ENCODE measurements around the gene KCNN4. TPM values are rescaled to one million over a fixed set of nuclear protein-coding genes. Genes with fewer than 3 reads are reported as not detected.
"Not testable (repeated sequence)": the region's sequence is repeated elsewhere in the genome, so short reads cannot be mapped to it uniquely, and the experiment has no call there.

KCNN4 gene
- 1 to 10 TPM in 1 of 4 donors, under 1 TPM in 2, not detected in 1; 0.26 to 1.4 (median 0.32) TPM for total RNA-seq
- 0.34 TPM for polyA plus RNA-seq
- long read RNA-seq, donor 1, partial matches to known transcripts = 0 of 1 reads
- long read RNA-seq, donor 1, other reads (novel, unspliced or antisense) = 1 of 1 reads
- long read RNA-seq, donor 2 = 0 reads
- long read RNA-seq, donor 3, partial matches to known transcripts = 0 of 1 reads
- long read RNA-seq, donor 3, other reads (novel, unspliced or antisense) = 0 of 1 reads
- long read RNA-seq, donor 4 = 0 reads

GRCh38 chr19:43780706-43781525, at the start of gene KCNN4:
Gene KCNN4, minus strand, starts transcription at chr19:43780973. Its CDS starts 112 bp downstream, at chr19:43780861.
- 30% methylated on average over 19 of the region's 19 CpGs for WGBS
- Histone ChIP-seq H3K4me1 (ENCODE audit: control insufficient read depth, insufficient read depth, low read length) (no peaks in the 10 kb centered on the region), H3K9me3 (ENCODE audit: control insufficient read depth, low read length) (no peaks in the 10 kb centered on the region), H3K4me3 (ENCODE audit: low read length) (no peak within 1 kb of the TSS), H3K27me3 (ENCODE audit: control insufficient read depth, insufficient read depth) (no peaks in the 10 kb centered on the region), H3K27ac (ENCODE audit: low read length) (no peak within 1 kb of the TSS)
- ATAC-seq (no peak), DNase-seq (peak in 2 of 3 donors; percentile 57 to 58)
- intact Hi-C loops (cut with DNase I) = loop anchor here in 1 of 4 donors (5.0 kb wide), 1 partner anchor 34 kb away; no protein-coding TSS in a partner anchor

- intact Hi-C loops (cut with DNase I) = no loop called here
- no peaks in the 10 kb centered on the region for H3K27me3 ChIP-seq (ENCODE audit: control insufficient read depth, insufficient read depth)
- H3K4me1 ChIP-seq (ENCODE audit: control insufficient read depth, insufficient read depth, low read length) = peaks cover 1% of the 10 kb centered on the region
- ATAC-seq = peak; percentile 99
- H3K9me3 ChIP-seq (ENCODE audit: control insufficient read depth, low read length) = no peaks in the 10 kb centered on the region
- H3K4me3 ChIP-seq (ENCODE audit: low read length) = peak within 1 kb of the TSS; percentile 52
- peak within 1 kb of the TSS; percentile 66 for H3K27ac ChIP-seq (ENCODE audit: low read length)
- peak; percentile 90 to 96 (median 95) for DNase-seq
- 4% methylated on average over 46 of the region's 46 CpGs for WGBS
Observed at GRCh38 chr19:43826787-43827754, 46.3 kb upstream of the KCNN4 start, which contains the start of gene ZNF283. Gene ZNF283, plus strand, starts transcription at chr19:43827321. Its CDS starts 6,184 bp downstream, at chr19:43833505.

DNA sequence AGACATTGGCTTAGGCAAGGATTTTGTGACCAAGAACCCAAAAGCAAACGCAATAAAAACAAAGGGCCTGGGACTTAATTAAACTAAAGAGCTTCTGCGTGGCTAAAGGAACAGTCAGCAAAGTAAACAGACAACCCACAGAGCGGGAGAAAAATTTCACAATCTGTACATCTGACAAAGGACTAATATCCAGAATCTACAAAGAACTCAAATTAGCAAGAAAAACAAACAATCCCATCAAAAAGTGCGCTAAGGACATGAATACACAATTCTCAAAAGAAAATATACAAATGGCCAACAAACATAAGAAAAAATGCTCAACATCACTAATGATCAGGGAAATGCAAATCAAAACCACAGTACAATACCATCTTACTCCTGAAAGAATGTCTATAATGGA, 43.8 kb upstream of the KCNN4 start:
- H3K4me3 ChIP-seq (ENCODE audit: low read length); intact Hi-C loops (cut with DNase I); H3K9me3 ChIP-seq (ENCODE audit: control insufficient read depth, low read length); DNase-seq; H3K27ac ChIP-seq (ENCODE audit: low read length); ATAC-seq; H3K4me1 ChIP-seq (ENCODE audit: control insufficient read depth, insufficient read depth, low read length); H3K27me3 ChIP-seq (ENCODE audit: control insufficient read depth, insufficient read depth): not testable (repeated sequence)
- 67% methylated on average over 4 of the region's 4 CpGs for WGBS

DNA sequence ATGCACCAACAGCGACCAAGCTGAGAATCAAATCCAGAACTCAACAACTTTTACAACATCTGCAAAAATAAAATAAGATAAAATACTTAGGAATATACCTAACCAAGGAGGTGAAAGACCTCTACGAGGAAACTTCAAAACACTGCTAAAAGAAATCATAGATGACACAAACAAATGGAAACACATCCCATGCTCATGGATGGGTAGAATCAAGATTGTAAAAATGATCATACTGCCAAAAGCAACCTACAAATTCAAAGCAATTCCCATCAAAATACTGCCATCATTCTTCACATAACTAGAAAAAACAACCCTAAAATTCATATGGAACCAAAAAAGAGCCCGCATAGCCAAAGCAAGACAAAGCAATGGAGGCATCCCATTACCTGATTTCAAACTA, 43.1 kb upstream of the KCNN4 start:
- H3K27ac ChIP-seq (ENCODE audit: low read length); DNase-seq; H3K4me3 ChIP-seq (ENCODE audit: low read length); H3K27me3 ChIP-seq (ENCODE audit: control insufficient read depth, insufficient read depth); ATAC-seq; H3K4me1 ChIP-seq (ENCODE audit: control insufficient read depth, insufficient read depth, low read length); intact Hi-C loops (cut with DNase I); H3K9me3 ChIP-seq (ENCODE audit: control insufficient read depth, low read length): not testable (repeated sequence)
- WGBS = 84% methylated on average over 3 of the region's 3 CpGs

DNA sequence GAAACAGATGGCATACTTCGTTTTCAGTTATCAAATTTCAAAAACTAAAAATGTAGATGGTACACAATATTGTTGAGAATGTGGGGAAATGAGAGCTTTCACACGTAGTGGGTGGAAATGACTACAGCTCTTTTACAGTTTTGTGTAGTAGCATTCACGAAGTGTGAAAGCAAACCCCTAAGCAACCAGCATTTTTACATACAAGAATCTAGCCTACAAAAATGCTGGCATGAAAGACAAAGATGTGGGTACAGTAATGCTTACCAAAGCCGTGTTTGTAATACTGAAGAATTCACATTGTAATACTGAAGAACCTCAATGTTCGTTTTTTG, 40.1 kb upstream of the KCNN4 start:
- Histone ChIP-seq H3K9me3 (ENCODE audit: control insufficient read depth, low read length) (no peaks in the 10 kb centered on the region), H3K27ac (ENCODE audit: low read length) (no peak overlapping the region), H3K27me3 (ENCODE audit: control insufficient read depth, insufficient read depth) (no peaks in the 10 kb centered on the region), H3K4me3 (ENCODE audit: low read length) (peak overlapping the region; percentile 30), H3K4me1 (ENCODE audit: control insufficient read depth, insufficient read depth, low read length) (peaks cover 2% of the 10 kb centered on the region)
- intact Hi-C loops (cut with DNase I) = no loop called here
- 33% methylated on average over 5 of the region's 5 CpGs for WGBS
- ATAC-seq = no peak
- DNase-seq = no peak

- peak overlapping the region; percentile 30 for H3K4me3 ChIP-seq (ENCODE audit: low read length)
- no peak overlapping the region for H3K27ac ChIP-seq (ENCODE audit: low read length)
- H3K27me3 ChIP-seq (ENCODE audit: control insufficient read depth, insufficient read depth) = no peaks in the 10 kb centered on the region
- DNase-seq (peak; percentile 65 to 81 (median 80)), ATAC-seq (peak; percentile 88 to 89)
- 11% methylated on average over 48 of the region's 48 CpGs for WGBS
- intact Hi-C loops (cut with DNase I) = no loop called here
- H3K9me3 ChIP-seq (ENCODE audit: control insufficient read depth, low read length) = no peaks in the 10 kb centered on the region
- H3K4me1 ChIP-seq (ENCODE audit: control insufficient read depth, insufficient read depth, low read length) = peaks cover 2% of the 10 kb centered on the region
Observed at GRCh38 chr19:43820098-43820883, 39.5 kb upstream of the KCNN4 start.

DNA sequence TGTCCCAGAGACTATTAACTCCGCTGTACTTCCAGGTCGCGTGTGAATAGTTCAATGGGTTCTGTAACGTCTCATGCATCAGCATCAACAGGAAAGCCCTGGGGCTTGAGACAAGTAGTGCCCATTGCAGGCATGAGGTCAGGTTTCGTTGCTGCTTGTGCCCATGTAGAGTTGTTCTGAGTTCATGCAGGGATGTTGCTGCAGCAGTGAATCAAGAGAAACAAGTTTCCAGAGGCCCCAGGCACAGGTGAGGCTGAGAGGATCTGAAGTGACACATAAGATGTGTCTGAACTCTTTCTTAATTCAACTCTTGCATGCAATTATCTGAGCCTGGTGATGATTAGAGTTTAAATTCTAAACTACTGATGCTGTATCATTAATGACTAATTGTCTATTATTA, 37.7 kb upstream of the KCNN4 start:
- 78% methylated on average over 5 of the region's 5 CpGs for WGBS
- intact Hi-C loops (cut with DNase I) = no loop called here

DNA sequence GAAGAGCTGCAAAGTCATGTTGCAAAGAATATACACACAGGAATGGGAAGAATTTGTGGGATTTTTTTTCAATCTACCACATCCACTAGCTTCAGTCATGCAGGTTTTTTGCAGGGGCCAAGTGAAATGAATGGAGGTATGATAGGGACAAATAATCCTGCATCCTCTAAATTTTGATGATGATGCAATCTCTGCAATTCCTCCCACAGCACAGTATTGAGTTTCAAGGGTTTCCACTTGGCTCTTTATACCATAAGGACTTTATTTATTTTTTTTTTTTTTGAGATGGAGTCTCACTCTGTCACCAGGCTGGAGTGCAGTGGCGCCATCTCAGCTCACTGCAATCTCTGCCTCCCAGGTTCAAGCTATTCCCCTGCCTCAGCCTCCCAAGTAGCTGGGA, 36.7 kb upstream of the KCNN4 start:
- H3K4me3 ChIP-seq (ENCODE audit: low read length); ATAC-seq; DNase-seq; H3K27ac ChIP-seq (ENCODE audit: low read length); H3K9me3 ChIP-seq (ENCODE audit: control insufficient read depth, low read length); H3K27me3 ChIP-seq (ENCODE audit: control insufficient read depth, insufficient read depth); intact Hi-C loops (cut with DNase I); H3K4me1 ChIP-seq (ENCODE audit: control insufficient read depth, insufficient read depth, low read length): not testable (repeated sequence)
- 86% methylated on average over 1 of the region's 1 CpG for WGBS

More for the DNA sequence above, 37.7 kb upstream of the KCNN4 start:
- Histone ChIP-seq H3K27me3 (ENCODE audit: control insufficient read depth, insufficient read depth) (no peaks in the 10 kb centered on the region), H3K9me3 (ENCODE audit: control insufficient read depth, low read length) (no peaks in the 10 kb centered on the region), H3K4me3 (ENCODE audit: low read length) (no peak overlapping the region), H3K4me1 (ENCODE audit: control insufficient read depth, insufficient read depth, low read length) (peaks cover 2% of the 10 kb centered on the region), H3K27ac (ENCODE audit: low read length) (no peak overlapping the region)
- ATAC-seq = no peak
- DNase-seq = no peak

GRCh38 chr19:43814663-43815352, 34.0 kb upstream of the KCNN4 start:
- intact Hi-C loops (cut with DNase I) = no loop called here
- H3K9me3 ChIP-seq (ENCODE audit: control insufficient read depth, low read length) = no peaks in the 10 kb centered on the region
- no peaks in the 10 kb centered on the region for H3K4me1 ChIP-seq (ENCODE audit: control insufficient read depth, insufficient read depth, low read length)
- H3K27me3 ChIP-seq (ENCODE audit: control insufficient read depth, insufficient read depth) = no peaks in the 10 kb centered on the region
- DNase-seq = no peak
- 79% methylated on average over 5 of the region's 5 CpGs for WGBS
- no peak overlapping the region for H3K4me3 ChIP-seq (ENCODE audit: low read length)
- H3K27ac ChIP-seq (ENCODE audit: low read length) = no peak overlapping the region
- no peak for ATAC-seq

- Histone ChIP-seq H3K4me1 (ENCODE audit: control insufficient read depth, insufficient read depth, low read length) (no peaks in the 10 kb centered on the region), H3K4me3 (ENCODE audit: low read length) (no peak overlapping the region), H3K27ac (ENCODE audit: low read length) (no peak overlapping the region), H3K9me3 (ENCODE audit: control insufficient read depth, low read length) (no peaks in the 10 kb centered on the region), H3K27me3 (ENCODE audit: control insufficient read depth, insufficient read depth) (no peaks in the 10 kb centered on the region)
- DNase-seq (no peak), ATAC-seq (no peak)
- WGBS = 67% methylated on average over 6 of the region's 6 CpGs
- intact Hi-C loops (cut with DNase I) = no loop called here
Observed at GRCh38 chr19:43812688-43813087, 31.9 kb upstream of the KCNN4 start.
